ENCODE results near the gene TAF1. TPM values are rescaled to one million over a fixed set of nuclear protein-coding genes. Genes with fewer than 3 reads are reported as not detected.

The TAF1 gene
- total RNA-seq, 4 donors from 2014 or later, result 53.5 to 80.4 (median 64.8) TPM

- TF ChIP-seq CTCF (IDR thresholded peaks at IDR 0.05; ENCODE audit: low read depth), result no peak
Measured at GRCh38 chrX:71487814-71488213, 121.7 kb downstream of the TAF1 start.

- no peak for TF ChIP-seq CTCF (IDR thresholded peaks at IDR 0.05; ENCODE audit: low read depth)
Measured at GRCh38 chrX:71489540-71489939, 123.4 kb downstream of the TAF1 start.

- no peak for TF ChIP-seq CTCF (IDR thresholded peaks at IDR 0.05; ENCODE audit: low read depth)
Measured at GRCh38 chrX:71492231-71493065, 126.3 kb downstream of the TAF1 start.

- no peak for TF ChIP-seq CTCF (IDR thresholded peaks at IDR 0.05; ENCODE audit: low read depth)
Measured at GRCh38 chrX:71493111-71493613, 127.0 kb downstream of the TAF1 start.

GRCh38 chrX:71496476-71496875, 130.3 kb downstream of the TAF1 start:
- TF ChIP-seq CTCF (IDR thresholded peaks at IDR 0.05; ENCODE audit: low read depth), result no peak

GRCh38 chrX:71504346-71504745, 138.2 kb downstream of the TAF1 start:
- no peak for TF ChIP-seq CTCF (IDR thresholded peaks at IDR 0.05; ENCODE audit: low read depth)

- TF ChIP-seq CTCF (IDR thresholded peaks at IDR 0.05; ENCODE audit: low read depth), result no peak
Measured at GRCh38 chrX:71509289-71509688, 143.1 kb downstream of the TAF1 start.
